ENCODE results near the gene CYP39A1. TPM values are rescaled to one million over a fixed set of nuclear protein-coding genes. Genes with fewer than 3 reads are reported as not detected.

Gene CYP39A1
- total and polyA plus RNA-seq, 2 experiments from 2014 or later, result 1.5 to 3.5 TPM

GRCh38 chr6:46610862-46611553 is 41.6 kb downstream of the CYP39A1 start (continued):
- no peak for TF ChIP-seq CTCF (conservative IDR thresholded peaks at IDR 0.05; ENCODE audit: low read depth in 2 of 2)
- TF ChIP-seq ZNF114 (CRISPR knock-in tag; IDR thresholded peaks at IDR 0.05), result no peak
- no peak for TF ChIP-seq EZH2 (IDR thresholded peaks at IDR 0.05; ENCODE audit: low read depth, unreplicated experiment)

GRCh38 chr6:46606338-46606737 is 46.3 kb downstream of the CYP39A1 start:
- Histone ChIP-seq H3K4me2 (no peak overlapping the region), H3K4me3 (no peak overlapping the region), H3K9me2 (ENCODE audit: insufficient read depth) (no peaks in the 10 kb centered on the region), H4K20me1 (replicated peaks; ENCODE audit: insufficient read depth) (no peaks in the 10 kb centered on the region), H3F3A (replicated peaks; ENCODE audit: low read depth) (no peaks in the 10 kb centered on the region), H3K27ac (ENCODE audit: low read depth) (no peak overlapping the region), H3K36me3 (ENCODE audit: insufficient read depth) (no peaks in the 10 kb centered on the region), H3K79me2 (replicated peaks; ENCODE audit: insufficient read depth) (no peaks in the 10 kb centered on the region), H2AFZ (no peak overlapping the region), H3K4me1 (ENCODE audit: insufficient read depth) (no peaks in the 10 kb centered on the region), H3K27me3 (ENCODE audit: insufficient read depth) (no peaks in the 10 kb centered on the region)
- H3K4me3 Mint-ChIP-seq, result no peak overlapping the region
- no peaks in the 10 kb centered on the region for H3K36me3 Mint-ChIP-seq (ENCODE audit: low read depth)
- ATAC-seq, result no peak
- H3K27me3 Mint-ChIP-seq (ENCODE audit: insufficient read depth, low read depth, poor library complexity), result peaks cover 1% of the 10 kb centered on the region
- no peak for TF ChIP-seq POLR2AphosphoS5 (IDR thresholded peaks at IDR 0.05; ENCODE audit: low read depth)
- no peaks in the 10 kb centered on the region for H3K9me3 Mint-ChIP-seq
- no peak for DNase-seq (ENCODE audit: low spot score)
- no peak overlapping the region for H3K27ac Mint-ChIP-seq
- no peaks in the 10 kb centered on the region for H3K4me1 Mint-ChIP-seq

- no peak for ATAC-seq
- H3K27ac Mint-ChIP-seq, result no peak overlapping the region
- no peaks in the 10 kb centered on the region for H3K4me1 ChIP-seq (ENCODE audit: insufficient read depth)
- TF ChIP-seq JUNB (IDR thresholded peaks at IDR 0.05; ENCODE audit: unreplicated experiment), result no peak
- TF ChIP-seq EZH2phosphoT487 (IDR thresholded peaks at IDR 0.05; ENCODE audit: unreplicated experiment), result no peak
- no peak for TF ChIP-seq POLR2AphosphoS5 (IDR thresholded peaks at IDR 0.05; ENCODE audit: low read depth)
- no peak for TF ChIP-seq ZNF462 (CRISPR knock-in tag; IDR thresholded peaks at IDR 0.05)
- no peak for TF ChIP-seq STAT1 (IDR thresholded peaks at IDR 0.05; ENCODE audit: unreplicated experiment)
- no peak for TF ChIP-seq ZNF114 (CRISPR knock-in tag; IDR thresholded peaks at IDR 0.05)
- no peak for TF ChIP-seq EZH2 (IDR thresholded peaks at IDR 0.05; ENCODE audit: low read depth, unreplicated experiment)
- TF ChIP-seq ZNF331 (CRISPR knock-in tag; IDR thresholded peaks at IDR 0.05; ENCODE audit: low read depth), result no peak
Measured at GRCh38 chr6:46605091-46605797, 47.4 kb downstream of the CYP39A1 start.

More at GRCh38 chr6:46605091-46605797, 47.4 kb downstream of the CYP39A1 start:
- H3K9me3 Mint-ChIP-seq, result no peaks in the 10 kb centered on the region
- Histone ChIP-seq H3F3A (replicated peaks; ENCODE audit: low read depth) (no peaks in the 10 kb centered on the region), H3K4me3 (no peak overlapping the region), H3K4me2 (no peak overlapping the region), H3K27ac (ENCODE audit: low read depth) (no peak overlapping the region), H2AFZ (no peak overlapping the region), H3K9me2 (ENCODE audit: insufficient read depth) (no peaks in the 10 kb centered on the region), H3K36me3 (ENCODE audit: insufficient read depth) (no peaks in the 10 kb centered on the region), H3K79me2 (replicated peaks; ENCODE audit: insufficient read depth) (no peaks in the 10 kb centered on the region), H4K20me1 (replicated peaks; ENCODE audit: insufficient read depth) (no peaks in the 10 kb centered on the region), H3K27me3 (ENCODE audit: insufficient read depth) (no peaks in the 10 kb centered on the region)
- no peaks in the 10 kb centered on the region for H3K27me3 Mint-ChIP-seq (ENCODE audit: insufficient read depth, low read depth, poor library complexity)
- no peak overlapping the region for H3K4me3 Mint-ChIP-seq
- H3K4me1 Mint-ChIP-seq, result no peaks in the 10 kb centered on the region
- DNase-seq (ENCODE audit: low spot score), result no peak
- H3K36me3 Mint-ChIP-seq (ENCODE audit: low read depth), result no peaks in the 10 kb centered on the region
